Thyroid gland (tissue), 4 donors: ENCODE data around the gene KIAA1671. TPM values are rescaled to one million over a fixed set of nuclear protein-coding genes. Genes with fewer than 3 reads are reported as not detected.
A peak's percentile ranks its signal among the peaks of the same experiment; 100 is the strongest.

Experiments
- DNase-seq, 2 donors: peaks; one replicate each; pipeline ENCODE4 v3.0.0-alpha.2; 2019
- H3K27ac ChIP-seq, 3 donors: fragments of 200-600 bp; sonication (generic); 1 replicate in 2 of 3; 2 replicates in 1 of 3; pipeline ENCODE4 v1.5.1; 2016 to 2019; ENCODE audit warnings: mild to moderate bottlenecking in 1 of 3, moderate library complexity in 1 of 3
- H3K27me3 ChIP-seq: fragments of 200-600 bp; sonication (generic); one replicate; pipeline ENCODE4 v1.5.1; 2019
- H3K36me3 ChIP-seq, 2 donors: fragments of 200-600 bp; sonication (generic); one replicate each; pipeline ENCODE4 v1.5.1; 2016 to 2019
- H3K4me1 ChIP-seq, 2 donors: fragments of 200-600 bp; sonication (generic); one replicate each; pipeline ENCODE4 v1.5.1; 2017 to 2019
- H3K4me3 ChIP-seq, 3 donors: fragments of 200-600 bp; sonication (generic); replicated peaks in 1 of 3; 1 replicate in 2 of 3; 2 replicates in 1 of 3; pipeline ENCODE4 v1.5.1; 2016; ENCODE audit warnings: mild to moderate bottlenecking in 1 of 3
- H3K9me3 ChIP-seq: fragments of 200-600 bp; sonication (generic); one replicate; pipeline ENCODE4 v1.5.1; 2017
- CTCF ChIP-seq, 6 experiments: fragments of 200-600 bp in 3 of 6; fragments of 450-650 bp in 3 of 6; sonication (generic) in 3 of 6; IDR thresholded peaks; one replicate each; pipeline ENCODE4 v1.5.1; 2016 to 2019; ENCODE audit warnings: antibody characterized with exemption in 6 of 6, mild to moderate bottlenecking in 2 of 6, inconsistent platforms in 1 of 6, moderate library complexity in 1 of 6
- POLR2A ChIP-seq, 2 donors: fragments of 450-650 bp; IDR thresholded peaks; one replicate each; pipeline ENCODE4 v1.6.1; 2017; ENCODE audit warnings: antibody characterized with exemption in 2 of 2, mild to moderate bottlenecking in 2 of 2, moderate library complexity in 1 of 2
- WGBS, 2 donors: methylation state at CpG; one replicate each; pipeline ENCODE4 v1.1.5; 2017; 5-methylcytosine and 5-hydroxymethylcytosine counted together
- intact Hi-C: fragments of 100-400 bp; cut with DNase I; formaldehyde crosslinking; loops from one replicate; pipeline ENCODE4 v1.15.1; 2023
- total RNA-seq, 4 donors: library from RNA; depleted of rRNA; stranded (reverse); fragments of >200 nt; gene quantifications; one replicate each; pipeline ENCODE4 v1.2.3, GENCODE V29; 2016

KIAA1671 gene
- total RNA-seq, 4 donors from 2014 or later: 63.2 to 111 (median 79.7) TPM

- intact Hi-C loops: no loop called here
- H3K4me1 ChIP-seq: peaks cover 20 to 46% of the 10 kb centered on the region in 2 donors
- WGBS, 2 donors: 70 to 85% methylated on average over 9 of the region's 9 CpGs
- no peak for DNase-seq
- H3K27me3 ChIP-seq: no peaks in the 10 kb centered on the region
- H3K27ac ChIP-seq: peak overlapping the region in 1 of 3 donors; percentile 49
- no peaks in the 10 kb centered on the region for H3K9me3 ChIP-seq
- H3K36me3 ChIP-seq: no peaks in the 10 kb centered on the region
- no peak overlapping the region for H3K4me3 ChIP-seq
- TF ChIP-seq POLR2A (IDR thresholded peaks at IDR 0.05): no peak
- no peak for TF ChIP-seq CTCF (IDR thresholded peaks at IDR 0.05)
Observed at GRCh38 chr22:25090225-25090890, 137.8 kb downstream of the KIAA1671 start.

- H3K36me3 ChIP-seq: no peaks in the 10 kb centered on the region
- H3K4me3 ChIP-seq: no peak overlapping the region
- 91 to 92% methylated on average over 9 of the region's 9 CpGs for WGBS, 2 donors
- DNase-seq: no peak
- H3K27ac ChIP-seq: no peak overlapping the region
- intact Hi-C loops: no loop called here
- no peak for TF ChIP-seq CTCF (IDR thresholded peaks at IDR 0.05)
- no peak for TF ChIP-seq POLR2A (IDR thresholded peaks at IDR 0.05)
- peaks cover 11 to 36% of the 10 kb centered on the region in 2 donors for H3K4me1 ChIP-seq
- no peaks in the 10 kb centered on the region for H3K27me3 ChIP-seq
- no peaks in the 10 kb centered on the region for H3K9me3 ChIP-seq
Observed at GRCh38 chr22:25091458-25091857, 138.9 kb downstream of the KIAA1671 start.

- 84 to 94% methylated on average over 4 of the region's 4 CpGs for WGBS, 2 donors
- H3K36me3 ChIP-seq: no peaks in the 10 kb centered on the region
- intact Hi-C loops: no loop called here
- no peak overlapping the region for H3K4me3 ChIP-seq
- H3K27me3 ChIP-seq: no peaks in the 10 kb centered on the region
- peaks cover 7 to 30% of the 10 kb centered on the region in 2 donors for H3K4me1 ChIP-seq
- DNase-seq: no peak
- H3K9me3 ChIP-seq: no peaks in the 10 kb centered on the region
- peak overlapping the region in 1 of 3 donors; percentile 41 for H3K27ac ChIP-seq
- TF ChIP-seq CTCF (IDR thresholded peaks at IDR 0.05): no peak
- TF ChIP-seq POLR2A (IDR thresholded peaks at IDR 0.05): no peak
Observed at GRCh38 chr22:25092119-25092518, 139.6 kb downstream of the KIAA1671 start.

- Histone ChIP-seq H3K36me3 (no peaks in the 10 kb centered on the region), H3K4me3 (no peak overlapping the region), H3K27me3 (no peaks in the 10 kb centered on the region), H3K4me1 (peaks cover 7 to 25% of the 10 kb centered on the region in 2 donors), H3K9me3 (no peaks in the 10 kb centered on the region), H3K27ac (peak overlapping the region in 2 of 3 donors; percentile 41 to 56)
- 74 to 76% methylated on average over 6 of the region's 6 CpGs for WGBS, 2 donors
- intact Hi-C loops: no loop called here
- DNase-seq: no peak
- TF ChIP-seq POLR2A (IDR thresholded peaks at IDR 0.05): no peak
- TF ChIP-seq CTCF (IDR thresholded peaks at IDR 0.05): no peak
Observed at GRCh38 chr22:25094579-25094978, 142.1 kb downstream of the KIAA1671 start.

GRCh38 chr22:25095869-25096268 is 143.4 kb downstream of the KIAA1671 start:
- Histone ChIP-seq H3K4me1 (peaks cover 11 to 33% of the 10 kb centered on the region in 2 donors), H3K27me3 (no peaks in the 10 kb centered on the region), H3K9me3 (no peaks in the 10 kb centered on the region), H3K27ac (no peak overlapping the region), H3K36me3 (no peaks in the 10 kb centered on the region), H3K4me3 (no peak overlapping the region)
- DNase-seq: no peak
- TF ChIP-seq CTCF (IDR thresholded peaks at IDR 0.05) (no peak), POLR2A (IDR thresholded peaks at IDR 0.05) (no peak)
- WGBS, 2 donors: 83 to 88% methylated on average over 4 of the region's 7 CpGs
- intact Hi-C loops: no loop called here
